Measurements from ENCODE around the gene MAN2B1. TPM values are rescaled to one million over a fixed set of nuclear protein-coding genes. Genes with fewer than 3 reads are reported as not detected.

Gene MAN2B1
- polyA plus RNA-seq, 2 of the 4 experiments (the other 2 are of a cell fraction) = 13.0 to 16.3 TPM

GRCh38 chr19:12610540-12611360 is 55.8 kb downstream of the MAN2B1 start, which contains the start of the genes ZNF490 and ZNF791:
TSS of gene ZNF490 (minus strand) at chr19:12610813. CDS start at chr19:12610680, 133 bp downstream.
TSS of gene ZNF791 (plus strand) at chr19:12610920. CDS start at chr19:12611080, 160 bp downstream.
- 2% methylated on average over 28 of the region's 61 CpGs for WGBS (ENCODE audit: missing lambda C conversion rate)
- CTCF ChIA-PET = no interaction called here
- Histone ChIP-seq H3K4me1 (no peaks in the 10 kb centered on the region), H3K9me3 (peaks cover 37% of the 10 kb centered on the region), H3K4me2 (peak within 1 kb of the TSS; percentile 86), H3K27ac (peak within 1 kb of the TSS; percentile 82 to 93), H3K4me3 (peak within 1 kb of the TSS; percentile 99)
- FAIRE-seq = no peak
- peak; percentile 89 to 96 for DNase-seq (ENCODE audit: low read depth in 1 of 2, low spot score in 1 of 2)
- POLR2A ChIA-PET = interaction anchor here (0.5 to 1.5 kb wide), 9 partner anchors 12 to 951 kb away, joined by 3 to 9 read pairs (median 3); partner anchors contain the start of genes MAN2B1, ZNF443, ZNF564 and ZNF799
- ATAC-seq = peak; percentile 99
- TF ChIP-seq PHF8 (IDR thresholded peaks at IDR 0.05; ENCODE audit: borderline replicate concordance, low read depth) = peak; percentile 50
- no peak for TF ChIP-seq HEYL (CRISPR knock-in tag; IDR thresholded peaks at IDR 0.05)
- peak; percentile 37 for TF ChIP-seq POLR2A (IDR thresholded peaks at IDR 0.05; ENCODE audit: low read length)
- peak in 1 of 2 experiments; percentile 51; a peak in 1 of 5 replicates for TF ChIP-seq JUN (IDR thresholded peaks at IDR 0.05)
- peak; percentile 20; the same call in 1 of the 2 replicates for TF ChIP-seq E2F6 (IDR thresholded peaks at IDR 0.05; ENCODE audit: borderline replicate concordance, low read depth)
- no peak for TF ChIP-seq CHD4 (IDR thresholded peaks at IDR 0.05; ENCODE audit: borderline replicate concordance)
- no peak for TF ChIP-seq TFCP2L1 (CRISPR knock-in tag; IDR thresholded peaks at IDR 0.05)
- TF ChIP-seq, protein P1, sequence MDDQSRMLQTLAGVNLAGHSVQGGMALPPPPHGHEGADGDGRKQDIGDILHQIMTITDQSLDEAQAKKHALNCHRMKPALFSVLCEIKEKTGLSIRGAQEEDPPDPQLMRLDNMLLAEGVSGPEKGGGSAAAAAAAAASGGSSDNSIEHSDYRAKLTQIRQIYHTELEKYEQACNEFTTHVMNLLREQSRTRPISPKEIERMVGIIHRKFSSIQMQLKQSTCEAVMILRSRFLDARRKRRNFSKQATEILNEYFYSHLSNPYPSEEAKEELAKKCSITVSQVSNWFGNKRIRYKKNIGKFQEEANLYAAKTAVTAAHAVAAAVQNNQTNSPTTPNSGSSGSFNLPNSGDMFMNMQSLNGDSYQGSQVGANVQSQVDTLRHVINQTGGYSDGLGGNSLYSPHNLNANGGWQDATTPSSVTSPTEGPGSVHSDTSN (IDR thresholded peaks at IDR 0.05) = peak; percentile 6; the same call in 1 of the 2 replicates
- TF ChIP-seq, protein P2, sequence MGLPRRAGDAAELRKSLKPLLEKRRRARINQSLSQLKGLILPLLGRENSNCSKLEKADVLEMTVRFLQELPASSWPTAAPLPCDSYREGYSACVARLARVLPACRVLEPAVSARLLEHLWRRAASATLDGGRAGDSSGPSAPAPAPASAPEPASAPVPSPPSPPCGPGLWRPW (IDR thresholded peaks at IDR 0.05) = no peak
- TF ChIP-seq EP300 (IDR thresholded peaks at IDR 0.05) = no peak
- TF ChIP-seq CBX2 (IDR thresholded peaks at IDR 0.05; ENCODE audit: borderline replicate concordance, low read depth) = no peak
- no peak for TF ChIP-seq NR3C1 (IDR thresholded peaks at IDR 0.05)
- TF ChIP-seq RFX5 (IDR thresholded peaks at IDR 0.05) = peak; percentile 91
- TF ChIP-seq MYC (IDR thresholded peaks at IDR 0.05; ENCODE audit: borderline replicate concordance, low read length) = peak; percentile 52; the same call in 1 of the 2 replicates
- TF ChIP-seq, protein P3, sequence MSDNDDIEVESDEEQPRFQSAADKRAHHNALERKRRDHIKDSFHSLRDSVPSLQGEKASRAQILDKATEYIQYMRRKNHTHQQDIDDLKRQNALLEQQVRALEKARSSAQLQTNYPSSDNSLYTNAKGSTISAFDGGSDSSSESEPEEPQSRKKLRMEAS (IDR thresholded peaks at IDR 0.05) = peak; percentile 54

- H3K9me3 ChIP-seq = peaks cover 15% of the 10 kb centered on the region; the same call in 2 of the 3 replicates
These were observed 58.9 kb downstream of the MAN2B1 start for GRCh38 chr19:12607631-12608030.

More at GRCh38 chr19:12607631-12608030, 58.9 kb downstream of the MAN2B1 start:
- H3K4me3 ChIP-seq = no peak overlapping the region
- ChIA-PET CTCF (no interaction called here), POLR2A (no interaction called here)
- H3K4me2 ChIP-seq = no peak overlapping the region
- no peak overlapping the region for H3K27ac ChIP-seq
- H3K4me1 ChIP-seq = no peaks in the 10 kb centered on the region
- FAIRE-seq (no peak), ATAC-seq (no peak), DNase-seq (ENCODE audit: low read depth in 1 of 2, low spot score in 1 of 2) (no peak)
- TF ChIP-seq, protein P2 (IDR thresholded peaks at IDR 0.05) = no peak
- TF ChIP-seq HOXB5 (CRISPR knock-in tag; IDR thresholded peaks at IDR 0.05) (no peak), RCOR1 (IDR thresholded peaks at IDR 0.05; ENCODE audit: low read depth, low read length) (no peak), MAFK (IDR thresholded peaks at IDR 0.05; ENCODE audit: partially characterized antibody) (no peak), HEYL (CRISPR knock-in tag; IDR thresholded peaks at IDR 0.05) (no peak), HMGXB4 (CRISPR knock-in tag; IDR thresholded peaks at IDR 0.05; ENCODE audit: borderline replicate concordance) (no peak), ZNF302 (CRISPR knock-in tag; IDR thresholded peaks at IDR 0.05) (no peak), JUN (IDR thresholded peaks at IDR 0.05) (no peak), SMC3 (IDR thresholded peaks at IDR 0.05) (no peak), GATA3 (IDR thresholded peaks at IDR 0.05; ENCODE audit: borderline replicate concordance) (no peak), HOXB13 (CRISPR knock-in tag; IDR thresholded peaks at IDR 0.05; ENCODE audit: low read depth) (no peak)
- TF ChIP-seq, protein P1 (IDR thresholded peaks at IDR 0.05) = no peak
- TF ChIP-seq, protein P3 (IDR thresholded peaks at IDR 0.05) = no peak
- 79% methylated on average over 3 of the region's 3 CpGs for WGBS (ENCODE audit: missing lambda C conversion rate)

All from A549 (cell line).